SK-N-SH treated with all-trans-retinoic acid at 6 μM for 48 hours (cell line): ENCODE data around the gene UBR3.
"Not testable (repeated sequence)": the region's sequence is repeated elsewhere in the genome, so short reads cannot be mapped to it uniquely, and the experiment has no call there.

ENCODE experiments used
- ATAC-seq: fragments of 200-7000 bp; cut with Tn5 transposase; 3 replicates; pipeline ENCODE4 v1.9.1; 2020; ENCODE audit warnings: mild to moderate bottlenecking, moderate library complexity
- ARNTL ChIP-seq: fragments of 450-650 bp; formaldehyde crosslinking; IDR thresholded peaks from 2 replicates; pipeline ENCODE4 v1.5.0; 2020; ENCODE audit warnings: low read depth, mild to moderate bottlenecking, moderate library complexity, borderline replicate concordance
- CREB5 ChIP-seq: fragments of 250-450 bp; sonication (Bioruptor Pico); IDR thresholded peaks from 2 replicates; pipeline ENCODE4 v1.5.1; 2020; ENCODE audit warnings: low read depth, mild to moderate bottlenecking, moderate library complexity
- GLIS3 ChIP-seq: fragments of 250-450 bp; sonication (Bioruptor Pico); IDR thresholded peaks from 2 replicates; pipeline ENCODE4 v1.5.0; 2020; ENCODE audit warnings: mild to moderate bottlenecking, moderate library complexity
- ISL1 ChIP-seq: fragments of 250-450 bp; sonication (Bioruptor Pico); IDR thresholded peaks from 2 replicates; pipeline ENCODE4 v2.1.2; 2022; ENCODE audit warnings: mild to moderate bottlenecking, moderate library complexity
- PATZ1 ChIP-seq: fragments of 250-450 bp; sonication (Bioruptor Pico); IDR thresholded peaks from 2 replicates; pipeline ENCODE4 v1.8.0; 2020; ENCODE audit warnings: mild to moderate bottlenecking, moderate library complexity, borderline replicate concordance
- POU6F1 ChIP-seq: fragments of 250-450 bp; sonication (Bioruptor Pico); IDR thresholded peaks from 2 replicates; pipeline ENCODE4 v1.8.0; 2021; ENCODE audit warnings: low read depth, mild to moderate bottlenecking, moderate library complexity, borderline replicate concordance
- PPARA ChIP-seq: fragments of 250-450 bp; sonication (Bioruptor Pico); IDR thresholded peaks from 2 replicates; pipeline ENCODE4 v1.5.0; 2020; ENCODE audit warnings: mild to moderate bottlenecking, borderline replicate concordance
- SNAI2 ChIP-seq: fragments of 250-450 bp; sonication (Bioruptor Pico); IDR thresholded peaks from 2 replicates; pipeline ENCODE4 v1.5.0; 2020; ENCODE audit warnings: mild to moderate bottlenecking, moderate library complexity
- TCF4 ChIP-seq: fragments of 250-450 bp; sonication (Bioruptor Pico); IDR thresholded peaks from 2 replicates; pipeline ENCODE4 v1.8.0; 2021; ENCODE audit warnings: mild to moderate bottlenecking, moderate library complexity, borderline replicate concordance
- TOX ChIP-seq: fragments of 250-450 bp; sonication (Bioruptor Pico); IDR thresholded peaks from 2 replicates; pipeline ENCODE4 v1.8.0; 2021; ENCODE audit warnings: mild to moderate bottlenecking, moderate library complexity, borderline replicate concordance
- TSHZ2 ChIP-seq: fragments of 250-450 bp; sonication (Bioruptor Pico); IDR thresholded peaks from 2 replicates; pipeline ENCODE4 v1.5.0; 2020; ENCODE audit warnings: mild to moderate bottlenecking, moderate library complexity
- ZC3H10 ChIP-seq: fragments of 250-450 bp; sonication (Bioruptor Pico); IDR thresholded peaks from 2 replicates; pipeline ENCODE4 v1.5.1; 2021; ENCODE audit warnings: mild to moderate bottlenecking, moderate library complexity
- ZFP3 ChIP-seq: fragments of 250-450 bp; sonication (Bioruptor Pico); IDR thresholded peaks from 2 replicates; pipeline ENCODE4 v1.5.0; 2020; ENCODE audit warnings: mild to moderate bottlenecking, moderate library complexity
- ZFP30 ChIP-seq: fragments of 450-650 bp; formaldehyde crosslinking; IDR thresholded peaks from 2 replicates; pipeline ENCODE4 v1.5.0; 2022; ENCODE audit warnings: mild to moderate bottlenecking, moderate library complexity
- ZNF565 ChIP-seq: fragments of 450-650 bp; formaldehyde crosslinking; conservative IDR thresholded peaks from 2 replicates; pipeline ENCODE4 v1.5.0; 2020; ENCODE audit warnings: low read depth, mild to moderate bottlenecking, moderate library complexity
- ZNF70 ChIP-seq: fragments of 450-650 bp; formaldehyde crosslinking; IDR thresholded peaks from 2 replicates; pipeline ENCODE4 v1.5.0; 2020; ENCODE audit warnings: mild to moderate bottlenecking, moderate library complexity
- ZNF8 ChIP-seq: fragments of 450-650 bp; formaldehyde crosslinking; IDR thresholded peaks from 2 replicates; pipeline ENCODE4 v1.5.0; 2020; ENCODE audit warnings: mild to moderate bottlenecking, moderate library complexity

Gene UBR3

GRCh38 chr2:169815849-169816248 is 11.4 kb upstream of the UBR3 start (continued):
- TF ChIP-seq ZC3H10 (CRISPR knock-in tag) = no peak
- TF ChIP-seq ZNF70 (CRISPR knock-in tag) = no peak
- no peak for TF ChIP-seq TSHZ2 (CRISPR knock-in tag)
- TF ChIP-seq PATZ1 (CRISPR knock-in tag) = no peak
- no peak for TF ChIP-seq ZNF8
- TF ChIP-seq ZFP3 (CRISPR knock-in tag) = no peak

- ATAC-seq = not testable (repeated sequence)
These were observed 10.3 kb upstream of the UBR3 start for GRCh38 chr2:169816961-169817360.

GRCh38 chr2:169817369-169817768 is 9.9 kb upstream of the UBR3 start:
- not testable (repeated sequence) for ATAC-seq

- no peak for TF ChIP-seq GLIS3 (CRISPR knock-in tag)
- TF ChIP-seq PPARA = no peak
- ATAC-seq = no peak
These were observed 9.0 kb upstream of the UBR3 start for GRCh38 chr2:169818241-169818640.

GRCh38 chr2:169819106-169819505 is 8.1 kb upstream of the UBR3 start:
- ATAC-seq = no peak
- no peak for TF ChIP-seq ZFP30
- no peak for TF ChIP-seq TCF4
- TF ChIP-seq ZFP3 (CRISPR knock-in tag) = no peak
- no peak for TF ChIP-seq TOX (CRISPR knock-in tag)
- no peak for TF ChIP-seq ISL1 (CRISPR knock-in tag)
- no peak for TF ChIP-seq TSHZ2 (CRISPR knock-in tag)
- no peak for TF ChIP-seq SNAI2
- TF ChIP-seq ZNF565 (CRISPR knock-in tag) = no peak
- no peak for TF ChIP-seq POU6F1
- TF ChIP-seq ARNTL = no peak
- TF ChIP-seq ZNF8 = no peak
- no peak for TF ChIP-seq ZC3H10 (CRISPR knock-in tag)
- no peak for TF ChIP-seq CREB5 (CRISPR knock-in tag)

GRCh38 chr2:169820101-169820500 is 7.2 kb upstream of the UBR3 start:
- ATAC-seq = not testable (repeated sequence)
